Measurements from ENCODE around the gene TMPRSS4.
"Not testable (repeated sequence)": the region's sequence is repeated elsewhere in the genome, so short reads cannot be mapped to it uniquely, and the experiment has no call there.

Gene TMPRSS4

DNA sequence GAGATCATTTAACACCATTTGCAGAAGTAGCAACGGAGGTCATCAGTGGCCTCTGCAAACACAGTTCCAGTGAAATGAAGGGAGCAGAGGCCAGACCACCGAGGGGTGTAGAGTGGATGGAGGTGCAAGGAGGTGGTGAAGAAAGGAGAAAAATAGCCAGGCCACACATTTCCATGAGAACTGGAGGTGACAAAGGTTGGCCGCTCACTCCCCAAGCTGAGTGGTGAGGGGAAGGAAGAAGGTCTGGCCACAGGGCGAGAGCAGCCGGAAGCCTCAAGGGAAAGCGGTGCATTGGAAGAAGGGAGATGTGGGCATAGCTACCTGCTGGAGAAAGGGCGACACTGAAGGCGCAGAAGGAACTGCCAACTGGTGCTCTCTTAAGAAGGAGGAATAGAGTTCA is 20.1 kb upstream of the TMPRSS4 start:
- DNase-seq (ENCODE audit: low spot score) = no peak

DNA sequence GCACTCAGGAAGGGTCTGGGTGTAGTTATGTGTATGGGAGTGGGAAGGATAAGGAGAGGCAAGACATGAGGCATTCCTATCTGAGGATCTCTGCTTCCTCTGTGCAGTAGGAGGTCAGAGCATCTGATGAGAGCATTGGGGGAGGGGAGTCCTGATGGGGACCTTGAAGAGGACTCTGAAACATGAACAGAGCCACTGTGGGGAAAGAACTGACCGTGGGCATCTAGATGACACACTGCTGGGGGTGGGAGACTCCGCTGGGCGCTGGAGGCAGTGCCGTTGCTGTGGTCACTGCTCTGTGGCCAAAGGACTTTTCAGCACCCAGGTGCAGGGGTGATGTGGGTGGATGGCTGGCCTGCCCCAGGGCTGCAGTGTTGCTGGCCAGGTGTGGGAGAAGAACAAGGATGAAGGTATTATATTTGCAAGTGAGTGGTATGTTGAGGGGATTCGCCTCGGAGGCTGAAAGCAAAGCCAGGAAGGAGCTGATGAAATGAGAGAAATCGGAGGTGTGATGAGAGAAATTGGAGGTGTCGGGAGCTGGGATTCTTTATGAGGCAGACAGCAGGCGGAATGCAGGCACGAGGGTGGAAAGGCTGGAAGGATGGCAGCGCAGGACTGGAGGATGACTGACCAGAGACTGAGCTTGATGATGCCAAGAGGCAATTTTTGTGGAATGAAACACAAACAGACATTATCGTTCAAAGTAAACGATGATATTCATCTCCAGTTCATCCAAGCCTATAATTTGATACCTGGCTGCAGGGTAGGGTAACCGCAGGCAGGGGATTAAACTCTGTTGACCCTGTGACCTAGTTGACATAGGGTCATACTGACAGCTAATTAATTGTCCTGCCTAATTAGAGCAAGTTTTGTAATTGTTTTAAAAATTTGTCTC is 19.4 kb upstream of the TMPRSS4 start:
- no peak for DNase-seq (ENCODE audit: low spot score)

DNA sequence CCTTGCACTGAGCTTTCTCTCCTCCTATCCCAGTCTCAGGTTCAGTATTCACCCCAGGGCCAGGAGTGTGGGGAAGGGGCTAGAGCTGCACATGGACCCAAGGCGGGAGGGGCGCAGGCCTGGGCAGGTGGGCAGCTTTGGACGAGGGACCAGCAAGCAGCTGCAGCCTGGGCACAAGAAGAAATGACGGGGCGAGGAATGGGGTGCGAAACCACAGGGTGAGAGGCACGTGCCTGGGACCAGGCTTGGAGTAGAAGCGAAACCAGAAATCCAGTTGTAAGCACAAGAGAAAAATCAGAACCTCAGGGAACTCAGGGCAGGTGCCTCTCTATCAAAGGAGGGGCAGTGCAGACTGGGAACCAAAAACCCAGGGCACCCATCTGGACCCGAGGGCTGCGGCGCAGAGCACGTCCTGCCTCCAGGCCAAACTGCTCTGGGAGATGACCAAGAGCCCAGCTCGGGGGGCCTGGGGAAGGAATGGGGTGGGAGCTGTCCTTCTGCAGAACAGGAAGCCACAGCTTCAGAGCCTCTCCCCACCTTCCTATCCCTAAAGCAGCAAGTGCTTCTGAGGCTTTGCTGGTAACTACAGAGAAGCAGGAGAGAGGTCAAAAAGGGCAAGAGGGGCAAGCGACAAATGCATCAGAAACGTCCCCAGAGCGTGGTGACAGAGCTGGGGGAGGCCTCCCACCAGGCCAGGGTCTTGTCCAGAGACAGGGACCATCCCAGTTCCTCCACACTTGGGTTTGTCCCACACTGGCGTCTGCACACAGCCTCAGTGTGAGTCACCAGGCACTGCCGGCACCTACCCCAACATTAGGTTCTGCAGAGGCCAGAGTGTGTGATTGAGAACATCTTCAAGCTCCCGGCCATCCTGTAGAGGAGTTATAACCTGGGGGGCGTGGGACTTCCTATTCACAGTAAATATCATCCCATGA is 18.3 kb upstream of the TMPRSS4 start:
- DNase-seq (ENCODE audit: low spot score) = no peak

DNA sequence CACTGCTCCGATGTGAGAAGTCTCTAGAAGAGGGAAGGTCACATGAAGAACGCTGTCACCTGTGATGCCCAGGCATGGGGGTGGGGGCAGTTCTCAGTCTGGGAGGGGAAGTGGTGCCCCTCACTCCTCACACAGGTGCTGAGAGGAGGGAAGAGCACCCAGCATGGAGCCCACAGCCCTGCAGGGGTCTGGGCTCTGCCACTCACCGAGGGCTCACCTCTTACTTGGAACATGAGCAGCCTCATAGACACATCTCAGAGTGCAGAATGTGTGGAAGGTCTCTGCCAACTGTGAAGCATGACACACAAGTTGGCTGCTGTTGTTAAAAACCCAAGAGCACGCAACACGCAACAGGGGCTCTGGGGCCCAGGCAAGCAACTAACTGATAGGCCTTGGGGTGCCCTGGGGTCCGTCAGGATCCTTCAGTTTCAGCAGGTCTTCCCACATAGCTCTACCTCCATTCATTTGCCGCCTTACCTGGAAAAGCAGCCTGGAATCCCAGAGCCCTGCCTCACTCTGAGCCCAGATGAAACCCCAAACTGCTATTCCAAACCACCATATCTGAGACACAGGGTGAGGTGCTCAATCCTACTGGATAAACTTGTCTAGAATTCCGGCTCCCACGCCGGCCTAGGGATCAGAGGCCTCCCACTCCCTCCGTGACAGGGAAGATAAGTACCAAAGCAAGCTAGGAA is 17.5 kb upstream of the TMPRSS4 start:
- DNase-seq (ENCODE audit: low spot score) = no peak

DNA sequence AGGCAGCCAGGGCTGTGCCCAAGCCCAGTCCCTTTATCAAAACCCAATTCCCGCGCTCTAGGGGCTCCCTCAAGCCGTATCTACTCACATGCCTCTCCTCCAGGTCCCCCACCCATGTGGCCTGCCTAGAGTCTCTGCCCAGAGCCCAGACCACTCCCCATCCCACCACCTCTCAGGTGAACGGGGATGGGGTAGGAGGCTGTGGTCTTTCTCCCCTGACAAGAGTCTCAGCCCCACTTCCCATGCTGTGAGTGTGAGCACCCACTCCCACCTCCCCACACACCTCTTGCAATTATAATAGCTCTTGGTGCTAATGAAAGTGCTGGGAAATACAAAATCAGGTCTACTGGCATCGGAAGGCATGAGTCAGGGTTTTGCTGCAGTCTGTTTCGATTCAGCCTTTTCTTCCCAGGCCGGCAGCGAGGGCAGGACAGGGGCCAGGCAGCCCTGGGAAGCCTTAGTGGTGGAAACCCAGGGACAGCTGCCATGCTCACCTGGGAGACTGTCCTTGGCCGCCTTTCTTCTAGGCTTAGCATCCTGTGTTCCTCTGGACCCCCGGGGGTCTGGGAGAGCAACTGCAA is 16.7 kb upstream of the TMPRSS4 start:
- DNase-seq (ENCODE audit: low spot score) = no peak

DNA sequence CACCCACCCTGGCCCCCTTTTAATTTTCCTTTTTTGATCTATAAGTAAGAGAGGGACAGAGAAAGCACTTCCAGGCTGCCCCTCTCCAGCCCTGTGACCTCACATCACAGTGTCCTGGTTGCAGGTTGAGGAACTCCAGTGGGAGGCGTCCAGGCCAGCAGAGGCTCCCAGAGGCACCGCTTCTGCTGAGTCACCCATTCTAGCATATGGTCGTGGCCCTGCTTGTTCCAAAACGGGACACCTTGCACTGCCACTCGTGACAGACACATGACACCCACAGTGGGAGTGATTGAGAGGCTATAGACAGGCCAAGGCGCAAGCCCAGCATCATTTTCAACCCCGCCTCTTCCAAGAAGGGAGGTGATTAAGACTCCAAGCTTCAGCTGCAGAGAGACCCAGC is 16.0 kb upstream of the TMPRSS4 start:
- no peak for DNase-seq (ENCODE audit: low spot score)

DNA sequence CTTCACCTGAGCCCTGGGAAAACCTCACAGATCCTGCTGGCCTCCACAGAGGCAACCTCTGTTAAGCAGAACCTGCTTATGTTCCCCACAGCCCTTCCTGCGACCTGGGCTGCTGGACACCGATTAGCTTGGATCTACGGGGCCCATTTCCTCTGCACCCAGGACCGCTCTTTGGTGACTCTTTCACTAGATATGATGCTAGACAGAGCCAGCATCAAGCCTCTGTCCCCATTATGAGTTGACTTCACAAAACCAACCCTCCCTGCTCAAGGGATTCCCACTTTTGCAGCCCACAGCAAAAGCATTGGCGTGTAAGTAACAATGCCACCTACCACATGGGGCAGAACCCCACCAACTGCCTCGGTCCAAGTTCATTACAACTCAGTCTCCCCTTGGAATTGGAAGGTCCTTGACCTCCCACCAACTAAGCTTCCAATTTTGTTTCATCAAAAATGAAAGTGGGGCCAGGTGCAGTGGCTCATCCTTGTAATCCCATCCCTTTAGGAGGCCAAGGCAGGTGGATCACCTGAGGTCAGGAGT is 15.2 kb upstream of the TMPRSS4 start:
- no peak for DNase-seq (ENCODE audit: low spot score)

DNA sequence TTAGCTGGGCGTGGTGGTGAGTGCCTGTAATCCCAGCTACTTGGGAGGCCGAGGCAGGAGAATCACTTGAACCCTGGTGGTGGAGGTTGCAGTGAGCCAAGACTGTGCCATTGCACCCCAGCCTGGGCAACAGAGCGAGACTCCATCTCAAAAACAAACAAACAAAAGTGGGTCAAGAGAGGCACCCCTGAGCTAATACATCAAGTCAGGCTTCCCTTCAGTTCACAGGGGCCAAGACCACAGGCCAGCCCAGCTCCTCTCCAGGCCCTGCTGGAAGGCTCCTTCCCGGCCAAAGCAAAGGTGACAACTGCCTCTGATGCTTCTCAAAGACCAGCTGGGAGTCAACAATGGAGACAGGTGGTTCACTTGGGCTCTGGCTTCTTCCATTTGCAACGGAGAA is 14.7 kb upstream of the TMPRSS4 start:
- DNase-seq (ENCODE audit: low spot score) = not testable (repeated sequence)

DNA sequence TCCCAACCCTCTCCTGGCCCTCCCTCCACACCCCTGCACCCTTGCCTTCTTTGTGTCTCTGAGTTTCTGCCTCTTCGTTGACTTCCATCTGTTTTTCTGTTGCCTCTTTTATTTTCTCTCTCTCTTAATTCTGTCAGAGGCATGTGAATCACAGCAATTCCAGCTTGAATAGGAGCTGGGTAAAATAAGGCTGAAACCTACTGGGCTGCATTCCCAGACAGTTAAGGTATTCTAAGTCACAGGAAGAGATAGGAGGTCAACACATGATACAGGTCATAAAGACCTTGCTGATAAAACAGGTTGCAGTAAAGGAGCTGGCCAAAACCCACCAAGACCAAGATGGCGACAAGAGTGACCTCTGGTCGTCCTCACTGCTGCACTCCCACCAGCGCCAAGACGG is 14.2 kb upstream of the TMPRSS4 start:
- not testable (repeated sequence) for DNase-seq (ENCODE audit: low spot score)

DNA sequence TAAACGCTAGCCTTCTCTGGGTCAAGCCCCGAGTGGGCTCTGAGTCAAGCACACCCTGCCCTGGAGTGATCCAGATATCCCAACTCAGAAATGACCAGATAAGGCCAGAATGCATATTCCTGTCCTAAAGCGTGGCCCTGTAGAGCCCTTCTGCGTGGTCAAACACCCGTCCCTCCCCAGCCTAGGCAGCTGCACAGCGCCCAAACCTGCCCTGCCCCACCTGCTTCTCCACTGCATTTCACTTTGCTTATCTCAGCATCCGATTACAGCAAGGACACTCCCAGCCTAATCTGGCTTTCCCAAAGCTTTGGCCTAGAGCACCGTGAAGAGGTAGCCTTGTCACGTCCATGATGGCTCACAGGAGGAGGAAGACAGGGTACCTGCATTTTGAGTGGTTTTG is 11.9 kb upstream of the TMPRSS4 start:
- DNase-seq (ENCODE audit: low spot score) = no peak

DNA sequence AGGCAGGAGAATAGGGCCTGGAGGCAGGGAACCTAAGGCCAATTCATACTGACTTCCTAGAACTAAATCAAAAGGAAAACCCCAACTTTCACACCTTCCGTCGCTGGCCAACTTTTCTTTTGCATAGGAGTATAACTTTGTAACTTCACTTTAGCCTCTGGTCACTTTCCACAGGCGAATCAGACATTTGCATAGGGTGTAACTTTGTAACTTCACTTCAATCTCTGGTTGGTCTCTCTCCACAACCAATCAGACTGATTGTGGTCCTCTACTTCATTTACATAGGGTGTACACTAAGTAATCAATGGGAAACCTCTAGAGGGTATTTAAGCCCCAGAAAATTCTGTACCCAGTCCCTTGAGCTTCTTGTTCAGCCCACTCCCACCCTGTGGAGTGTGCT is 11.5 kb upstream of the TMPRSS4 start:
- DNase-seq (ENCODE audit: low spot score) = no peak

DNA sequence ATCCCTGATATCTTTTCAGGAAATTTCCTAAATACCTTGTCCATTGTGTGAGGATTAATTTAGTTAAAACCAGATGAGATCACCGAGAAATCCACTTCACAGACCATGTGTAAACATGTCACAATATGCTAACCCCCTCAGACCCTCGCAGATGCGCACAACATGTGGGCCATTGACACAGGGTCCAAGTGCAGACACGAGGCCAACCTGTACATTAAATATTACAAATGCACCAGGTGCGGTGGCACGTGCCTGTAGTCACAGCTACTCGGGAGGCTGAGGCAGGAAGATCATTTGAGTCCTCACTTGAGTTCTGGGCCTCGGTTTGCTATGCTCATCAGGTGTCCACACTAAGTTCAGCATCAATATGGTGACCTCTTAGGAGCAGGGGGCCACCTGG is 9.9 kb upstream of the TMPRSS4 start:
- no peak for DNase-seq (ENCODE audit: low spot score)

DNA sequence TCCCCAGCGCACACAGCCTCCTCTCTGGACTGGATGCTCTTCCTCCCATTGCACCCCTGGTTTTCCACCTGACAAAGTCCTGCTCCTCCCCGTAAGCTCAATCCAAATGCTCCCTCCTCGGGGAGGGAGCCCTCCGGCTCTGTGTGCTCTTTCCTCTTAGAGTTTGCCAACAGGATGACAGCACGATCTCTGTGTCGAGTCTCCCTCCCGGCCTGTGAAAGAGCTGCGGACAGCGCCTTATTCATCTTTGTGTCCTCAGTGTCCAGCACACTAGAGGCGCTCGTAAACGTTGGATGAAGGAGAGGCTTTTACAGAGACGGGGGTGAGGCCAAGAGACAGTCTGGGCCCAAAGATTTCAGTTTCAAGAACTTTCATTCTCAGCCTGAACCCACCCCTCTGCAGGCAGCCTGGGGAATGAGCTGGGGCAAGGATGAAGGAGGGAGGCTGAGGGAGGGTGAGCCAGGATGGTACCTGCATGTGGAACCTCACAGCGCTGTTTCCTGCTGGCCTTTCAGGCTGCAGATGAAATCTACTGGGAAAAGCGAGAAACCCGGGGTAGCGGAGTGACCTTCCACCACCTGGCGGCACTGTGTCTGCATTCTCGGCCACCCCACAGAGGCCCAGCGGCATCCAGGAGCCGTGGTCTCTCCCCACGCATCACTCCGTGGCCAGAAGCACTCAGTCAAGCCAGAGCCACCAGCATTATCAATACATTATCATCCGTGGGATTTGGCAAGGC is 8.5 kb upstream of the TMPRSS4 start:
- DNase-seq (ENCODE audit: low spot score) = no peak

DNA sequence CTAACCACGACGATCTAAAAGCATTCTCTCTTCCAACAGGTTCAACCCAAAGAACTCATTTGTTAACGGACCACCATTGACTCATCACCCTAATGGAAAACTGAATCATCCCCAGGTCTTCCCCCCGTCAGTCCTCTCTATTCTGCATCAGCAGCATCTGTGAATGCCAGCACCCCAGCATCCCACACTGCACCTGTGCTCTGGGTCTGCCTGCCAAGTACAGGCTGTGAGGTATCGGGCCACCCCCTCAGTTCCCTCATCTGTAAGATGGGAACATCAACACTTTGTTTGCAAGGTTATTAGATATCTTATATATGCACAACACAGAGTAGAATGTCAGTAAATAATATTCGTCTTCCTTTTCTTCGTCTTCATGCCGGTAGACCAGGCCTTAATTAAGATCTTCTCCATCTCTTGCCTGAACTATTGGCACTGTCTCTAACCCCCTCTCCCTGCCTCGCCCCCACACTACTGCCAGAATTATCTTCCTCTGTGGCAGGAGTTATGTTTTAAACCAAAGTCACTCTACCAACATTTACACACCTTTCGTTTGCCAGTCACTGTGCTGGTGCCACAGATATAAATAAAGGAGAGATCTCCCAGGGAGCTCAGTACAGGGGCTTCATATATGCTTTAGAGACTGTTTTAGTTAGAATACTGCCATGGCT is 7.8 kb upstream of the TMPRSS4 start:
- DNase-seq (ENCODE audit: low spot score) = no peak

DNA sequence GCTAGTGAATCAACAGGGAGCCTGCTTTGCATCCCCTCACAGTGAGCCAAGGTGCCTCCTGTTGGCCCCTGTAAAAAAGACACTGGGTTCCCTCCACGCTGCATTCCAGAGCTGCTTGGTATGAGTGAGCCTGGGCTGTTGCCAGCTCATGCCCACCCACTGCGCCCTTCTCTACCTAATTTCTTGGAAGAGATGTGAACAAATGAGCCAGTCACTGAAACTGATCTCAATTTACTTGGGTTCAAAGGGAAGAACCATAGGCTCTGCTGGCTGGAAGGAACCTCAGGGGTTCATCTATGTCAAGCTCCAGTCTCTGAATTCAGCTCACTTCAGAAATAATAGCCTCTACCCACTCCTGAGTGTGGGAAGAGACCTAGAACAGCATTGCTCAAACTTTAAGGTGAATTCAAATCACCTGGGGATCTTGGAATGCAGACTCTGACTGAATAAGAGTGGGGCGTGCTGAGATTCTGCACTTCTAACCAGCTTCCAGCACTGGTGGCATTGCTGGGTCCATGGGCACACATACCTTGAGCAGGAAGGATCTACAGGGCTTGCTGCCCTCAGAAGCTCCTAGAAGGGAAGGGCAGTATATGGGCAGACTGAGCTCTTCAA is 5.4 kb upstream of the TMPRSS4 start:
- DNase-seq (ENCODE audit: low spot score) = no peak

DNA sequence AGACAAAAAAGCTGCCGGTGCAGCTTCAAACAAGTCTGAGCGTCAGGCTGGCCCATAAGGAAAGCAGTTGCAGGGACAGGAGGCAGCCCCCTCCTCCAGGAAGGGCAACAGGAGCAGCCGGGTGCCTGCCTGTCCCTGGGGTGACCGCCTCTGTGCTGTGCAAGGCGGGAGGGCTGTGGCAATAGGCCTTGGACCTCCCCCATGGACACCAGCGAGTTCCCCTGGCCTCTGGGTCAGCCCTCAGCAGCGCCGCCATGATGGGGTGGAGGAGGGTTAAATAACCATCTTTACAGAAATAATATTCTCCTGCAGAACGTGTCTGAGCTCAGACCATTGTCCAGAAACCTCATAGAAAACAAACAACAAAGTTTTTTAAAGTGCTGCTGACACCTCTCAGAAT is 3.3 kb upstream of the TMPRSS4 start:
- DNase-seq (ENCODE audit: low spot score) = no peak

DNA sequence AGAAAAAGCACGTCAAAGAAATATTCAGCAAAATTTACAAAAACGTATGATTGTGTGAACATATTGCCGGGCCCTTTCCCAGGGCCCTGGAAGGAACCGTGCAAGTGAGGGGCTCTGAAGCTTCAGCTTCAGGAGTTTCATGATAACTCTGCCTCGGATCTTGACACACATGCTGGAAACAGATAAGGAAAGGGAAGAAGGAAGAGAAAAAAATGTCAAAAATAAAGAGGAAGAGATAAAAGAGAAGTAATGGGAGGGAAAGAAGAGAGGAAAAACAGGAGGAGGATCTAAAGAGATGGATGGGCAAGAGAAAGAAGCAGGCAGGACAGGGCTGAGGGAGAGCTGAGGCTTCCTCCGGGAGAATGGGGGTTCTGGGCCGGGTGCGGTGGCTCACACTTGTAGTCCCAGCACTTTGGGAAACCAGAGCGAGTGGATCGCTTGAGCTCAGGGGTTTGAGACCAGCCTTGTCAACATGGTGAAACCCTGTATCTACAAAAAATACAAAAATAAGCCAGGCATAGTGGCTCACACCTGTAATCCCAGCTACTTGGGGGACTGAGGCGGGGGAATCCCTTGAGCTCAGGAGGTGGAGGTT is 2.7 kb upstream of the TMPRSS4 start:
- no peak for DNase-seq (ENCODE audit: low spot score)

DNA sequence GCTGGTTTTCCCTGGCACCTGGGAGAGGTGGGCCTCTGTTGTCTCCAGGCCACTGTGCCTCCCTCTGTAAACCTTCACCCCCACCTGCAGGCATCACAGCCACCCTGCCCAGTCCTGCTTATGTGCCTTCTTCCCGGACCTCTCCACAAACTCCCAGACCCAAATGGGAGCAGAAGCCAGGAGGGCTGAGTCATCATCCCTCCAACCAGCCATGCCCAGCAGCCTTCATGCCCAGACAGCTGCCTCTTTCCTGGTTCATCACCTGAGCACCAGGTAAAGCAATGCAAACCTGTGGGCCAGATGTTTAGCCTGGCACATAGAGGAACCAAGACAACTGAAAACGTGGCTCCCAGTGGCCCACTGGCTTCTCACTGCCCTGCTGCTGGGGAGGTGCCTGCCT is 2.1 kb upstream of the TMPRSS4 start:
- peak; percentile 54 for DNase-seq (ENCODE audit: low spot score)

DNA sequence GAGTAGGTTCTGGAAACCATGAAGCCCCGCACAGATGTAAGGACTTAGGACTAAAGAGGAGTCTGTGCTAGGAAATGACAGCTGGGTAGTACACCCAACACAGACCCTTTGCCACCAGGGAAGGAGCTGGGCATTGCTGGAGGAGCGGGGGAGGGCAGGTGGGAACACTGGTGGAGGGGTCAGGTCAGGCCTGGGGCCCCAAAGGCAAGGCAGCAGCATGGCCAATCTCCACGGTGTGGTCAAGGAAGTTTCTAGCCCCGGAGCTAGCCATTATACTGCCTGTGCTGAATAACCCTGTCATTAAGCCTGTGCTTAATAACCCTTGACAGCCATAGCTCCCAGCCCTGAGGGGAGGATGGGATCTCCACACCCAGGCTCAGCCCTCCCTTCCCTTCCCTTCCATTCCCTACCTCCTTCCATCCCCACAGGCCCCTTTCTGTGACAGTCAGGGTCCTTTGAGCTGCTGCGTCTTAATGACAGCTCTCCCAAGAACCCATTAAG is 2.1 kb downstream of the TMPRSS4 start:
- DNase-seq (ENCODE audit: low spot score) = no peak

Data from SW480 (cell line).